T-helper 2 cell (primary cell): ENCODE data around the gene GATM.
"Not testable (repeated sequence)": the region's sequence is repeated elsewhere in the genome, so short reads cannot be mapped to it uniquely, and the experiment has no call there.

ENCODE experiments used
- DNase-seq, 5 experiments: peaks; one replicate each; pipeline versions ENCODE4 v3.0.0 to v3.0.0-alpha.2; 2012 to 2022

Gene GATM

DNA sequence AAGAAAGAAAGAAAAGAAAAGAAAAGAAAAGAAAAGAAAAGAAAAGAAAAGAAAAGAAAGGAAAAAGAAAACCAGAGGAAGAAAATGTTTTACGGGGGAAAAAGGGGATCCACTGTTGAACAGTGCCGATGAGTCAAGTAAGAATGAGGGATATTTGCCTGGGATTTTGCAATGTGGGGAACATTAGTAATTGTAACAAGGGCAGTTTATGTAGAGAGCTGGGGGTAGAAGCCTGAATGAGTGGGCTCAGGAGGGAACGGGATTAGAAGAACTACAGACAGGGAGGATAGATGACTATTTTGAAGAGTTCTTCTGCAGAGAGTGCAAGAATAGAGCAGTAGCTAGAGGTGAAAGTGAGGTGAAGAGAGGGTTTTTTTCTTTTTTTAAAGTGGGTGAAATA lies 28.7 kb downstream of the GATM start:
- no peak for DNase-seq

DNA sequence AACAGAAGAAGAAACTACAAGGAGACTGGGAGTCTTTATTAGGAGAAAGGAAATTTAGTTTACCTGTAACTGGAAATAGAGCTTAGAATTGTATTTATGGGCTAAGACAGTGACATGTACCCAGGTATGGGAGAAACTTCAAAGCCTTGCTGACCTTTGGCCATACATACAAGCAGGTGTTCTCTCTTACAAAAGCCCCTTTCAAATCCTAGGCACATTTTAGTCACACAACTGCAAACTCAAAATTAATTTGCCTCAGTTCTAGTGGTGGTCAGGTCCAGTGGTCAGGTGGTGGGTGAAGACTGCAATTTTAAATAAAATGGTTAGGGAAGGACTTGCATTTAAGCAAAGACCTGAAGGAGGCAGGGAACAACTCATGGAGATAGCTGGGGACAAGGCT lies 30.4 kb downstream of the GATM start:
- no peak for DNase-seq

DNA sequence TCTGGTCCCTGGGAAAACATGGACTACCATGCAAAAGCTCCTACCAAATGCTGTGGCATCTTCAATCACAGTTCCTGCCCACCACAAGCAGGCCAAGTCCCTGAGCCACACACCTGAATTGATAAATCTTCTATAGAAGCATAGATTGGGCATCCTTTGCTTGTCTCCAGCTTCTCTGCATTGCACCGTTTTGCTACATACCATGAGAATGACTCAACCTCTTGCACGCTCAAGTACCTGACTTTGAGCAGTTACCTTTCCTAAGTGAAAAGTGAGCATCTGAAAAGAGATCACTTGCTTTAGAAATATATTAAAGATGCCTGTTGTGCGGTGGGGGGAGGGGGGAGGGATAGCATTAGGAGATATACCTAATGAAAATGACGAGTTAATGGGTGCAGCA lies 31.3 kb downstream of the GATM start:
- no peak for DNase-seq

DNA sequence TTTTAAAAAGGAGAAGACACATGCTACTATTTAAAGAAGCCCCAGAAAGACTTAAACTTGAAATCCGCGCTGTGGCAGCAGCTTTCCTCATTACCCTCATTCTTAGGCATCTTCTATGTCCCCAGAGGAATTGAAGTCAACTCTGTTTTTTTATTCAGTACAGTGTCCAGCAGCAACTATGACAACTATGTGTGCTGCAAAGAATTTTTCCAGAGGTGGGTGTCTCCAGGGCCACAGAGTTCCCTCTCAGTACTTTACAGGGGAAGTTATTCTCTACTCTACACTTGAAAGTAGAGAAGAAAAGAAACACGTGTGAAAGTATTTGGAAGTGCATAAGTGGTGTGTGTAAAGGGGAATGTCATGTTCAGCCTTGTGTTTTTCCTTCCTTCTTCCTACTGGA lies 32.0 kb downstream of the GATM start:
- DNase-seq = no peak

DNA sequence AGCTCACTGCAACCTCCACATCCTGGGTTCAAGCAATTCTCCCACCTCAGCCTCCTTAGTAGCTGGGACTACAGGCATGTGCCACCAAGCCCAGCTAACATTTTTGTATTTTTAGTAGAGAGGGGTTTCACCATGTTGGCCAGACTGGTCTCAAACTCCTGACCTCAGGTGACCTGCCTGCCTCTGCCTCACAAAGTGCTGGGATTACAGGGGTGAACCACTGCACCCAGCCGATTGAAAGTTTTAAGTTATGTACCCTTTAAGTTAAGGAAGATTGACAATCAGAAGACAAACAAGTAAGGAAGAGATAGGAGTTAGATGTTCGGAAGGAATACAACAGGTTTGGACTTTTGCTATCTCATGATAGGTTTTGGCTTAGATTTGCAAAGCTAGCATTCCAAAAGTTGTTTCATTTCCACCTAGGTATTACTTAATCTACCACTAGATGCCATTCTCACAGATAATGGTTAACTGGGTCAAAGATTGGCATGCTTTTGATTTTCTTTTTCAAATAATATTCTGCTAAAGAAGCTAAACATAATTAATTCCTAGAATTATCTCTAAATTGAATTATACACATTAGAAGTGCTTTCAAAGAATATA lies 35.0 kb downstream of the GATM start:
- DNase-seq = no peak

DNA sequence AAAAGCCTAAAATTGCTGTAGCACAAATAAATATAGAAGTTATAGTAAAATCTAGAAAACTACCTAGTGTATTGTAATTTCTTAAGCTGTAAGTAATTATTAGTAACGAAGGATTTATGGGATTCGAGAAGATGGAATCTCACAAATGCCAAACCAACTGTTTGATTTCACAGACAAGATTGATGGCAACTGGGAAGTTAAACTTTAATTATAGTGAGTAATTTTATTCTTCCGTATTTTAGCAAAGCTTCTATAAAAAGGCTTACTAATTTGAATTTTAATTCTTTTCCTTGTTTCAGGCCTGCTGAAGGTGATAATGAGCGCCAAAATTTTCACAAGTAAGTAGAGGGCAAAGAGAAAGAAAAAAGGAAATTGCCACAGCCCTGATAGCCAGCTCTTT lies 36.6 kb downstream of the GATM start:
- DNase-seq = no peak

DNA sequence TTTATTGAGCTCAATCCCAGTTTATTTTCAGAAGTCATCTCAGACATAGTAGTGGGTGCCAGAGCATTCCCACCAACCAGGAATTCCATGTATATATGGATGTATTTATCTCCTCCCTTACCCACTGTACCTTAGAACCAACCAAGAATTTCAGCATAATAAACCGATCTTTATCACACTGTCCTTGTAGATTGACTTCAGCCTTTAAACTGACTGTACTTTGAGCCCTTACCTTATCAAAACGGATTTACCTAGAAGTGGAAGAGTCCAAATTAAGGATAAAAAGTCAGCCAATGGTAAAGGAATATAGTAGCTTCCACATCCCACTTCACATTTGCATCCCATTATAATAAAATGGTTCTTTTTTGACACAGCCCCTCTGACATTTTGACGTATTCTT lies 37.9 kb downstream of the GATM start:
- no peak for DNase-seq

DNA sequence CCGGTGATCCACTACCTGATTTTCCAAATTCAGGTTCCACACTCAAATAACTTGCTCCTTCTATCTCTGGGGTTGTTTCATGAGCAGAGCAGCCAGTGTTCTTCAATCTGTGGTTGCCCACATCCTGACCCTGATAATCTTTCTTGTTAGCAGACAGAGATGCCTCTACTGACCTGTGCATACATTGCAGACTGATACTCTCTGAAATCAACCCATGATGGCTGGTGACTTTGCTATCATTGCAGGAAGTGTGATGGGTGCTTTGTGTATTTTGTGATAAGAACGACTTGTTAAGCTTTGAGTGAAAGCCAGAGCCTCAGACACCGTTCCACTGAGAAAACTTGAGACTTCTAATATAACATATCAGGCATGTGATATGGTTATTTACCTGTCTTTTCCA lies 39.9 kb downstream of the GATM start:
- peak in 1 of 5 experiments; percentile 87 for DNase-seq

DNA sequence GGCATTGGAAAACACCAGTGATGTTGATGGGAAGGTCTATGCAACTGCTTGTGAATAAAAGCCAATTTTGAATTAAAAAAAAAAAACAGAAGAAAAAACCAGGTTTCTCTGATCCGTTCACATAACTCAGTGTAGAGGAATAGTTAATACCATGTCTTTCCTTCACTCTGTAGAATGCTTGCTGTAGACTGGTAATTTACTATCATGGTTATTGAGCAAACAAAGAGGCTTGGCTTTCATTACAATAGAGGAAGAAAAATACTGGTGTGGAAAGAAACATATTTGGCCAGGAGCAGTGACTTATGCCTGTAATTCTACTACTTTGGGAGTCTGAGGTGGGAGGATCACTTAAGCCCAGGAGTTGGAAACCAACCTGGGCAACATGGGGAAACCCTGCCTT lies 41.1 kb downstream of the GATM start:
- DNase-seq = no peak

DNA sequence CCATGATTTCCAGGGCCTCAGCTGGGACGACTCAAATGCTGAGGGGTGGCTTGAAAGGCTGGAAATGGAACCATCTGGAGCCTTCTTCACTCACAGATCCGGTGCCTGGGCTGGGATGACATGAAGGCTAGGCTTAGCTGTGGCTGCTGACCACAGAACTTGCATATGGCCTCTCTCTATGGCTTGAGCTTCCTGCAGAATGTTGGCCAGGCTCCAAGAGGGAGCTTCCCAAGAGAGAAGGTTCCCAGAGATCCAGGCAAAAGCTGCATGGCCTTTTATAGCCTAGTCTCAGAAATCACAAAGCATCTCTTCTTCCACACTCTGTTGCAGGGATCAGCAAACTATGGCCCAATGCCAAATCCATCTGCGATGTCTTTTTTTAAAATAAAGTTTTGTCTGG lies 44.8 kb downstream of the GATM start:
- DNase-seq = no peak

DNA sequence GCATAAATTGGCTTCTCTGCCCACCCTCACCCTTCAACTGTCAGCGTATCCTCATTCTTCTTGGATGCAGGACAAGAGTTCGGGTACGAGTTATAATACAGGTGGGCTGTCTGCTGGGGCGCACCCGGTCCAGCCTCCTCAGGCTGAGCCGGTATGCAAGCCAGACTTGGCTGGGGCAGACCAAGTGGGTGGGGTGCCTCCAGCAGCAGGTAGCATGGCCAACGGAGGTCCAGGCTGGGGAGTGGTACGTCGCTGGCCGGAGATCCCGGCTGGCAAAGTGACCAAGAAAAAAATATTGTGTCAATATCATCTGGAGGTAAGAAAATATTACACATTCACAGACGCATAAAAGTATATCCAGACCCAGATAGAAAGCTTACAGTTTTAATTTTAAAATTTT lies 45.6 kb downstream of the GATM start:
- no peak for DNase-seq

DNA sequence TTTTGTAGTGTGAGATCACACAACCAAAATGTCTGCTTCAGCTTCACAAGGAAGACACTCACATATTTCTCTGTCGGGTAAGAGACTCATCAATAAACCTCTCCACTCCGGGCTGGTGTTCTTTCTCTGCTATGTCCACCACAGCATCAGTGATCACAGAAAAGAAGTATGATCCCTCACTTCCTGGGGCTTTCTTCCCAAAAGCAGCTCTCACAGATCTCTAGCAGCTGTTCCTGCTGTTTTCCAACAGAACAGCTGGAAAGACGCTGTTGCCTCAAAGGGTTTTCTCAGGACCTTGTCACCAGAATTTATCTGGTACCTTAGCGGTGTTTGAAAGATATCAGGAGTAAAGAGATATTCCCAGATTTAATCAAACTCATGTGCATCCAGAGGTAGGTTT lies 46.4 kb downstream of the GATM start:
- no peak for DNase-seq

DNA sequence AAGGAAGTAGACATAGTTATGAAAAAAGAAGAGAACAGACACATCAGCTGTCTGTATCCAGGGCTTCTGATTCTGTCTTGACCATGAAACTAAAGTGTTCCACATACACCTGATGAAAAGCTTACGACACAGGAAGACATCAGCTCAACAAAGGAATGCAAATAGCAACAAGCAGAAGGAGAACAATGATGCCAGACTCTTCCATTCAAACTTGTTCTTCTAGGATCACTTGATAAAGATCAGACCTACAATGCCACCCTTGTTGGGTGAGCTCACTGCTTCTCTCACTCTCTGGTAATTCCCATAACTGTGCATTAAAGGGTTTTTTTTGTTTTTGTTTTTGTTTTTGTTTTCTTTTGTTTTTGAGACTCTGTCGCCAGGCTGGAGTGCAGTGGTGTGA lies 49.7 kb downstream of the GATM start:
- DNase-seq = no peak

DNA sequence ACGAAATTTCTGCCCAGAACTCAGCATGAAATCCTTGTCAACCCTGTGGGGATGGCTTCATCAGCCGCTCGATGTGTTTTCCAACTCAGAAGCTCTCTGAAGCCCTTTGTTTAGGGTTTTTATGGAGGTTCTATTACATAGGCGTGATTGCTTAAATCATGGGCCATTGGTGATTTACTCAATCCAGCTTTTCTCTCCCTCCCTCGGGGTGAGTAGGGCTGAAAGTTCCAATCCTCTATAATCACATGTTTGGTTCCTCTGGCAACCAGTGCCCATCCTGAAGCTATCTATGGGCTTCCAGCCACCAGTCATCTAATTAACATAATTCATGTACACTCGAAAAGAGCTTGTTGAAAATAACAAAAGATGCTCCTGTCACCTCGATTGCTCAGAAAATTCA lies 51.6 kb downstream of the GATM start:
- no peak for DNase-seq

DNA sequence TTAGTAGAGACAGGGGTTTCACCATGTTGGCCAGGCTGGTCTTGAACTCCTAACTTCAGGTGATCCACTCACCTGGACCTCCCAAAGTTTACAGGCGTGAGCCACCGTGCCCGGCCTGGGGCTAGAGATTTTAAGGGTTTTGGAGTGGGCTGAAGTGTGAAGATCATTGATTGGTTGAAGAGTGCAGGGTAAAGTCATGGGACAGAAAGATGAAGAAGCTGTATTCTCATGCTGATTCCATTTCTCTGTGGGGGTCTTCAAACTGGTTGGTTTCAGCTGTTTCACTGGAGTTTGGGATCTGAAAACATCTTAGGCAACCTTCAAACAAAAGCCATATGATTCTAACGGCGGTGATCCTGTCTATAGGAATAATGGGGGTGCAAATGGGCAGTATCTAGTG lies 52.1 kb downstream of the GATM start:
- no peak for DNase-seq

DNA sequence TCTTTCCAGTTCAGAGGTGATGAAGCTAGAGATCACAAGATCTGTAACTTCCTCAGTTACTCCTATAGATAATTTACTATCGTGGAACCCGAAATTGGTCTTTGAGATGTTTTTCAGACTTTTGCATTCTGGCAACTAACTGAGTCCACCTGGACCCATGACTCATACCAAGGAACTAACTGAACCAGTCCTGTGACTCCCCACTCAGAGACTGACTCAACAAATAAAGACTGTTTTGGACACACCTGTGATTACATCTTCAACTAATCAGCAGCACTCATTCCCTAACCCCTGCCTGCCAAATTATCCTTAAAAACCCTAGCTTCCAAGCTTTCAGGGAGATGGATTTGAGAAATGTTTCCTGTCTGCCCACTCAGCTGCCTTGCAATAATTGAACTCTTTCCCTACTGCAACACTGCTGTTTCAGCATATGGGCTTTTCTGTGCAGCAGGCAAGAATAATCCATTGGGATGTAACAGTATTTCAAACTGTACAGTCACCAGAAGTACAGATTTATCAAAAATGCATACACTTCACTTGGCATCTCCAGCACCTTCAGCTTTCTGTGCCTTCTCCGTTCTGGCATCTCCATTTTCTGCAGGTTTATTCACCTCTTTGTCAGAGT lies 57.7 kb downstream of the GATM start:
- DNase-seq = no peak

DNA sequence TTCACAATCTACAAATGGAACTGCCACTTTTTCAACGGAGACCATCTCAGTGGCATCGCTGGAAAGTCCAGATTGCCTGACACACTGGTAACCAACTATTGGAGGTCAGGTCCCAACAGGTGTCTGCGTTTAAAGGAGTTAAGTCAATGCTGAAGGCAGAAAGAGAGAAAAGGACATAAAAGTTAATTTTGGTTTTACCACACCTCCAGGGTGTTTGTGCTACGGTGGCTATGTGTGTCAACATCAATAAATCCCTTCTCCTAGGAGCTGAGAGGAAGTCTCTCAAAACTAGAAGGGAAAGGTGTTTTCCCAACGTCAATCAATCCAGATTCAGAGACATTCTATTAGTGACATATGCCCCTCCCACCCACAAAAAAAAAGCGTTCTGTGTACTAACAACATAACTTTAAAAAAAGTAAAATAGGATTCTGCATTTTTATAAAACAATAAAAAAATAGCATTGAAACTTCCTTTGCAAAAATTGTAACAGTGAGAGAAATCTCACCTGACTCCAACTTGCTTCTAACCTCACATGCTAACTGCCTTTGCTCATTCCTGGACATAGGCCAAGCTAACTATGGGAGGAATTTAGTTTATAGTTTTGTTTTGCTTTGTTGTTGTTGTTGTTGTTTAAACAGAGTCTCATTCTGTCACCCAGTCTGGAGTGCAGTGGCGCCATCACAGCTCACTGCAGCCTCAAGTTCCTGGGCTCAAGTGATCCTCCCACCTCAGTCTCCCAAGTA lies 58.7 kb downstream of the GATM start:
- DNase-seq = no peak

DNA sequence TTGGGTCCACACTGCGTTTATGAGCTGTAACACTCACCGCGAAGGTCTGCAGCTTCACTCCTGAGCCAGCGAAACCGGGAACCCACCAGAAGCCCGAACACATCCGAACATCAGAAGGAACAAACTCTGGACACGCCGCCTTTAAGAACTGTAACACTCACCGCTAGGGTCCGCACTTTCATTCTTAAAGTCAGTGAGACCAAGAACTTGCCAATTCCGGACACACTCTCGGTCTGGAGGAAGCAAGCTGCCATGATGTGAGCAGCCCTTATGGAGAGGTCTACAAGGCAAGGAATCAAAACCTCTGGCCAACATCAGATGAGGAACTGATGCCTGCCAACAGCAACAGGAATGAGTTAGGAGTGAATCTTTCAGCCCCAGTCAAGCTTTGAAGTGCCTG lies 63.4 kb downstream of the GATM start:
- peak in 1 of 5 experiments; percentile 11 for DNase-seq

DNA sequence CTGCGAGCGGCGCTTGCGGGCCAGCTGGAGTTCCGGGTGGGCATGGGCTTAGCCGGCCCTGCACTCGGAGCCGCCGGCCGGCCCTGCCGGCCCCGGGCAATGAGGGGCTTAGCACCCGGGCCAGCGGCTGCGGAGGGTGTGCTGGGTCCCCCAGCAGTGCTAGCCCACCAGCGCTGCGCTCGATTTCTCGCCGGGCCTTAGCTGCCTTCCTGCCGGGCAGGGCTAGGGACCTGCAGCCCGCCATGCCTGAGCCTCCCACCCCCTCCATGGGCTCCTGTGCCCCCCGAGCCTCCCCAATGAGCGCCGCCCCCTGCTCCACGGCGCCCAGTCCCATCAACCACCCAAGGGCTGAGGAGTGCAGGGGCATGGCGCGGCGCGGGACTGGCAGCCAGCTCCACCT lies 64.2 kb downstream of the GATM start:
- not testable (repeated sequence) for DNase-seq
